Esophagus muscularis mucosa (tissue), 4 donors: ENCODE results near the gene ZNF646.

Source experiments
- EP300 ChIP-seq: sonication (generic); formaldehyde crosslinking; IDR thresholded peaks from one replicate; pipeline ENCODE4 v1.6.1; 2017; ENCODE audit warnings: antibody characterized with exemption
- POLR2A ChIP-seq: fragments of 450-650 bp; IDR thresholded peaks from one replicate; pipeline ENCODE4 v1.6.1; 2017; ENCODE audit warnings: antibody characterized with exemption, moderate library complexity, mild to moderate bottlenecking, low read depth
- POLR2AphosphoS5 ChIP-seq, 2 donors: sonication (generic); formaldehyde crosslinking; IDR thresholded peaks; one replicate each; pipeline ENCODE4 v1.6.1; 2017; ENCODE audit warnings: antibody characterized with exemption in 2 of 2
- TF ChIP-seq, protein P1 (sequence below), 3 experiments: fragments of 200-600 bp in 2 of 3; fragments of 450-650 bp in 1 of 3; sonication (generic) in 2 of 3; IDR thresholded peaks; one replicate each; pipeline ENCODE4 v1.5.1; 2017 to 2019; ENCODE audit warnings: antibody characterized with exemption in 3 of 3, mild to moderate bottlenecking in 2 of 3, moderate library complexity in 1 of 3

DNA sequence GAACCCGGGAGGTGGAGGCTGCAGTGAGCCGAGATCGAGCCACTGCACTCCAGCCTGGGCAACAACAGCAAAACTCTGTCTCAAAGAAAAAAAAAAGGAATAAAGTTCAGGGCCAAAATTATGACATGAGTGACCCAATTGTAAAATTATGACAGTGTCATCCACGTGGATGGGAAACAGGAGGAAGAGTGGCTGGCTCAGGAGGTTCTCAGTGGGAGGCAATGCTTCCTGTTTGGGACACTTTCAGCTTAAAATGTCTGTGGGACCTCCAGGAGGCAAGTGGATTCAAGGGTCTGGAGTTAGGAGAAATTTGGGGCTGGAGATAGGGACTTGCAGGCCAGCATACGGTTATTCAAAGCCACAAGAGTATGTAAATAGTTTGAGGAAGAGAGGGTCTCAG, 48.9 kb upstream of the ZNF646 start:
- TF ChIP-seq, protein P1, sequence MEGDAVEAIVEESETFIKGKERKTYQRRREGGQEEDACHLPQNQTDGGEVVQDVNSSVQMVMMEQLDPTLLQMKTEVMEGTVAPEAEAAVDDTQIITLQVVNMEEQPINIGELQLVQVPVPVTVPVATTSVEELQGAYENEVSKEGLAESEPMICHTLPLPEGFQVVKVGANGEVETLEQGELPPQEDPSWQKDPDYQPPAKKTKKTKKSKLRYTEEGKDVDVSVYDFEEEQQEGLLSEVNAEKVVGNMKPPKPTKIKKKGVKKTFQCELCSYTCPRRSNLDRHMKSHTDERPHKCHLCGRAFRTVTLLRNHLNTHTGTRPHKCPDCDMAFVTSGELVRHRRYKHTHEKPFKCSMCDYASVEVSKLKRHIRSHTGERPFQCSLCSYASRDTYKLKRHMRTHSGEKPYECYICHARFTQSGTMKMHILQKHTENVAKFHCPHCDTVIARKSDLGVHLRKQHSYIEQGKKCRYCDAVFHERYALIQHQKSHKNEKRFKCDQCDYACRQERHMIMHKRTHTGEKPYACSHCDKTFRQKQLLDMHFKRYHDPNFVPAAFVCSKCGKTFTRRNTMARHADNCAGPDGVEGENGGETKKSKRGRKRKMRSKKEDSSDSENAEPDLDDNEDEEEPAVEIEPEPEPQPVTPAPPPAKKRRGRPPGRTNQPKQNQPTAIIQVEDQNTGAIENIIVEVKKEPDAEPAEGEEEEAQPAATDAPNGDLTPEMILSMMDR (IDR thresholded peaks at IDR 0.05), result no peak
- TF ChIP-seq POLR2A (no peak), EP300 (no peak), POLR2AphosphoS5 (IDR thresholded peaks at IDR 0.05) (no peak)
